K562 (cell line): Measurements from ENCODE around the gene TSPAN1. TPM values are rescaled to one million over a fixed set of nuclear protein-coding genes. Genes with fewer than 3 reads are reported as not detected.

Source experiments
- ATAC-seq: fragments of 200-7000 bp; cut with Tn5 transposase; 3 replicates; pipeline ENCODE4 v1.9.1; 2020; ENCODE audit warnings: moderate library complexity
- BruUV-seq: library from RNA; stranded (reverse); fragments of 400-500 nt; replicated peaks from 2 replicates; lab custom pipeline; 2021; lab: Mats Ljungman, UMichigan
- CTCF ChIA-PET: fragments of 300-600 bp; formaldehyde crosslinking; extraction: SDS; loops from one replicate; lab custom pipeline; 2021; ENCODE audit warnings: low intra/inter-chr PET ratio; lab: Yijun Ruan, JAX
- POLR2A ChIA-PET: fragments of 300-600, 350-650 bp; sonication (Branson Sonifier 250); formaldehyde crosslinking; extraction: SDS; loops from one replicate; lab custom pipeline; 2021; ENCODE audit warnings: antibody characterized with exemption, inconsistent platforms; lab: Yijun Ruan, JAX
- DNase-seq, 4 experiments: peaks; one replicate each; pipeline versions ENCODE4 v3.0.0 to v3.0.0-alpha.2; 2011 to 2018; ENCODE audit warnings: low spot score in 3 of 4, mixed read lengths in 3 of 4; ENCODE audit errors: extremely low read depth in 1 of 4
- FAIRE-seq: peaks from 2 replicates; lab custom pipeline; 2011; peaks lifted over from hg19 to GRCh38; lab: Jason Lieb, UNC
- H2AFZ ChIP-seq: 2 replicates; pipeline ENCODE4 v1.6.0; 2011; ENCODE audit warnings: low read depth, low read length, control low read depth, inconsistent platforms
- H3K27ac ChIP-seq: fragments of 200-600 bp; 3 replicates; pipeline ENCODE4 v1.8.0; 2011; ENCODE audit warnings: low read depth, mild to moderate bottlenecking, control low read depth, inconsistent platforms, low read length, moderate library complexity, mixed read lengths; ENCODE audit errors: extremely low read depth
- H3K27me3 ChIP-seq, 2 experiments: fragments of 300-600 bp in 1 of 2; 2 replicates in 1 of 2; 3 replicates in 1 of 2; pipeline versions ENCODE4 v1.6.0 to v1.8.0; 2011; ENCODE audit warnings: inconsistent platforms in 2 of 2, low read length in 2 of 2, mild to moderate bottlenecking in 1 of 2, mixed read lengths in 1 of 2, moderate library complexity in 1 of 2; ENCODE audit not compliant: control insufficient read depth in 2 of 2, insufficient read depth in 2 of 2
- H3K36me3 ChIP-seq: fragments of 300-600 bp; 3 replicates; pipeline ENCODE4 v1.8.0; 2011; ENCODE audit warnings: mild to moderate bottlenecking, low read length, inconsistent platforms; ENCODE audit not compliant: control insufficient read depth, insufficient read depth
- H3K4me1 ChIP-seq, 2 experiments: fragments of 200-600 bp in 1 of 2; replicated peaks in 1 of 2; 2 replicates in 1 of 2; 3 replicates in 1 of 2; pipeline versions ENCODE4 v1.5.1 to v1.8.0; 2011; ENCODE audit warnings: inconsistent platforms in 2 of 2, low read length in 2 of 2, mild to moderate bottlenecking in 1 of 2, mixed read lengths in 1 of 2, moderate library complexity in 1 of 2; ENCODE audit not compliant: control insufficient read depth in 2 of 2, insufficient read depth in 2 of 2
- H3K4me2 ChIP-seq: 2 replicates; pipeline ENCODE4 v1.6.1; 2011; ENCODE audit warnings: low read length, control low read depth, inconsistent platforms, mixed read lengths; ENCODE audit not compliant: insufficient read depth
- H3K4me3 ChIP-seq: fragments of 200-600 bp; sonication (generic), shearing (Covaris generic); 2 replicates; pipeline ENCODE4 v1.5.1; 2016; ENCODE audit warnings: control low read depth, inconsistent platforms
- H3K79me2 ChIP-seq: fragments of 200-600 bp; 3 replicates; pipeline ENCODE4 v1.8.0; 2011; ENCODE audit warnings: low read length, inconsistent platforms; ENCODE audit not compliant: control insufficient read depth, insufficient read depth
- H3K9ac ChIP-seq, 2 experiments: 2 replicates each; pipeline versions ENCODE4 v1.6.0 to v1.6.1; 2011; ENCODE audit warnings: low read depth in 2 of 2, low read length in 2 of 2, control low read depth in 1 of 2, inconsistent platforms in 1 of 2, mild to moderate bottlenecking in 1 of 2, mixed read lengths in 1 of 2; ENCODE audit not compliant: insufficient read depth in 1 of 2
- H3K9me1 ChIP-seq: one replicate; pipeline ENCODE4 v1.6.0; 2011; ENCODE audit warnings: inconsistent platforms, mild to moderate bottlenecking, low read length, moderate library complexity; ENCODE audit not compliant: control insufficient read depth, insufficient read depth
- H3K9me3 ChIP-seq: replicated peaks from 2 replicates; pipeline ENCODE4 v1.5.1; 2011; ENCODE audit warnings: low read depth, low read length, inconsistent platforms; ENCODE audit not compliant: control insufficient read depth, insufficient read depth
- H4K20me1 ChIP-seq: replicated peaks from 2 replicates; pipeline ENCODE4 v1.6.1; 2011; ENCODE audit warnings: low read length, inconsistent platforms, mixed read lengths; ENCODE audit not compliant: control insufficient read depth, insufficient read depth
- BACH1 ChIP-seq: fragments of 200-800 bp; sonication (Bioruptor generic); IDR thresholded peaks from 2 replicates; pipeline ENCODE4 v1.6.1; 2016; ENCODE audit warnings: missing genetic modification characterization, missing compliant biosample characterization
- CBFA2T3 ChIP-seq: fragments of 450-650 bp; IDR thresholded peaks from 2 replicates; pipeline ENCODE4 v1.6.1; 2017
- CCNT2 ChIP-seq: IDR thresholded peaks from 2 replicates; pipeline ENCODE4 v1.6.1; 2011; ENCODE audit warnings: borderline replicate concordance, low read depth, mild to moderate bottlenecking, moderate library complexity, mixed read lengths, low read length; ENCODE audit not compliant: insufficient read length; ENCODE audit errors: extremely low read depth
- CEBPB ChIP-seq: fragments of 450-650 bp; IDR thresholded peaks from 2 replicates; pipeline ENCODE4 v1.6.1; 2016; ENCODE audit warnings: missing genetic modification characterization, missing compliant biosample characterization
- DIDO1 ChIP-seq: fragments of 450-650 bp; IDR thresholded peaks from 2 replicates; pipeline ENCODE4 v1.6.1; 2016; ENCODE audit warnings: low read depth, missing biosample characterization, missing genetic modification characterization
- ETV1 ChIP-seq: fragments of 450-650 bp; conservative IDR thresholded peaks from 2 replicates; pipeline ENCODE4 v1.6.1; 2016; ENCODE audit warnings: missing genetic modification characterization, control low read depth, low read depth, missing compliant biosample characterization
- GABPB2 ChIP-seq: fragments of 250-450 bp; sonication (Bioruptor Pico); conservative IDR thresholded peaks from 2 replicates; pipeline ENCODE4 v1.5.1; 2021; ENCODE audit warnings: mild to moderate bottlenecking
- HDAC1 ChIP-seq, 2 experiments: fragments of 450-650 bp; IDR thresholded peaks; 2 replicates each; pipeline ENCODE4 v1.6.1; 2016 to 2017; ENCODE audit warnings: inconsistent platforms in 1 of 2, mild to moderate bottlenecking in 1 of 2, moderate library complexity in 1 of 2
- HLTF ChIP-seq: fragments of 450-650 bp; IDR thresholded peaks from 2 replicates; pipeline ENCODE4 v1.6.1; 2016
- KDM4B ChIP-seq, 2 experiments: fragments of 450-650 bp in 1 of 2; sonication (generic) in 1 of 2; IDR thresholded peaks; 2 replicates each; pipeline ENCODE4 v1.6.1; 2016 to 2017; ENCODE audit warnings: borderline replicate concordance in 2 of 2, antibody characterized with exemption in 1 of 2, low read depth in 1 of 2, mild to moderate bottlenecking in 1 of 2
- KDM5B ChIP-seq: fragments of 200-600 bp; sonication (generic); IDR thresholded peaks from 2 replicates; pipeline ENCODE4 v1.6.1; 2012; ENCODE audit warnings: low read depth, mild to moderate bottlenecking, moderate library complexity, low read length, control low read depth, inconsistent platforms; ENCODE audit not compliant: insufficient replicate concordance
- KLF13 ChIP-seq: fragments of 450-650 bp; IDR thresholded peaks from 2 replicates; pipeline ENCODE4 v1.6.1; 2016; ENCODE audit warnings: missing genetic modification characterization, low read depth, mild to moderate bottlenecking, missing compliant biosample characterization, moderate library complexity, borderline replicate concordance
- KLF16 ChIP-seq: IDR thresholded peaks from 2 replicates; pipeline ENCODE4 v1.6.1; 2016; ENCODE audit warnings: antibody characterized with exemption
- RAD51 ChIP-seq: fragments of 450-650 bp; IDR thresholded peaks from 2 replicates; pipeline ENCODE4 v1.7.1; 2016; ENCODE audit warnings: low read depth, mild to moderate bottlenecking, borderline replicate concordance
- SNRNP70 ChIP-seq: fragments of 200-400 bp; formaldehyde crosslinking; optimal IDR thresholded peaks from 2 replicates; pipeline ENCODE3; 2017; ENCODE audit warnings: low read depth, low read length
- TFE3 ChIP-seq: fragments of 450-650 bp; formaldehyde crosslinking; IDR thresholded peaks from 2 replicates; pipeline ENCODE4 v1.4.0; 2020; ENCODE audit warnings: mild to moderate bottlenecking, mixed read lengths
- ZNF316 ChIP-seq: fragments of 450-650 bp; IDR thresholded peaks from 2 replicates; pipeline ENCODE4 v1.6.1; 2016
- ZNF347 ChIP-seq: fragments of 450-650 bp; formaldehyde crosslinking; IDR thresholded peaks from 2 replicates; pipeline ENCODE4 v1.4.0; 2020; ENCODE audit warnings: low read depth, mild to moderate bottlenecking, moderate library complexity
- WGBS: fragments of 100-300 bp; shearing (Covaris generic); methylation state at CpG from one replicate; pipeline ENCODE4 v1.1.6; 2016; ENCODE audit warnings: low coverage, mixed read lengths; ENCODE audit not compliant: insufficient coverage; ENCODE audit errors: missing lambda C conversion rate; 5-methylcytosine and 5-hydroxymethylcytosine counted together
- in situ Hi-C: fragments of 300-500 bp; cut with MboI; formaldehyde crosslinking; loops from 4 replicates; pipeline ENCODE4 v1.15.0; 2018; ENCODE audit warnings: inconsistent platforms, mixed read lengths
- intact Hi-C: fragments of 100-400 bp; cut with micrococcal nuclease; formaldehyde crosslinking; loops from 2 replicates; pipeline ENCODE4 v1.14.2; 2022
- polyA plus RNA-seq, 8 experiments: library from polyadenylated mRNA; depleted of rRNA in 4 of 8; stranded (reverse) in 5 of 8; unstranded in 3 of 8; fragments of >200 nt; fragmentation: Nextera tagmentation in 2 of 8; fragmentation: Illumina TruSeq in 1 of 8; extraction: Ambion mirVana in 2 of 8; extraction: Trizol in 1 of 8; gene quantifications; 2 replicates each; pipeline versions ENCODE4 v1.2.1 to v1.2.3, GENCODE V29; 2011 to 2014; ENCODE audit warnings: inconsistent platforms in 1 of 8, missing spikeins in 1 of 8
- total RNA-seq, 7 experiments: library from RNA; depleted of rRNA in 6 of 7; stranded (reverse); fragments of >200 nt in 6 of 7; fragmentation: Illumina TruSeq in 2 of 7; extraction: Trizol in 2 of 7; gene quantifications; 2 replicates each; pipeline versions ENCODE4 v1.2.1 to v1.2.3, GENCODE V29; 2011 to 2021; ENCODE audit warnings: low replicate concordance in 1 of 7
- TF ChIP-seq, protein P1 (sequence below): fragments of 450-650 bp; formaldehyde crosslinking; IDR thresholded peaks from 2 replicates; pipeline ENCODE4 v1.4.0; 2022; ENCODE audit warnings: missing genetic modification characterization

The TSPAN1 gene
- total and polyA plus RNA-seq, 9 of the 15 experiments (the other 6 are each of a cell fraction or from before 2014, with no cell fraction given), result 0.58 TPM; not detected in 8

GRCh38 chr1:46224966-46225365 is 50.1 kb downstream of the TSPAN1 start:
- Histone ChIP-seq H3K4me1 (no peaks in the 10 kb centered on the region; a peak in 1 of 5 replicates), H4K20me1 (no peaks in the 10 kb centered on the region), H3K9me1 (no peaks in the 10 kb centered on the region), H3K27me3 (no peaks in the 10 kb centered on the region), H3K79me2 (no peaks in the 10 kb centered on the region), H3K9ac (no peak overlapping the region), H3K36me3 (no peaks in the 10 kb centered on the region), H2AFZ (no peak overlapping the region), H3K4me2 (no peak overlapping the region), H3K27ac (no peak overlapping the region), H3K9me3 (no peaks in the 10 kb centered on the region), H3K4me3 (no peak overlapping the region)
- CTCF ChIA-PET, result interaction anchor here (0.5 to 4.6 kb wide), 2 partner anchors 47 to 188 kb away, joined by 4 to 32 read pairs; no protein-coding TSS in a partner anchor
- ATAC-seq, result no peak
- no TSS peak for BruUV-seq
- FAIRE-seq, result no peak
- in situ Hi-C loops, result no loop called here
- WGBS, result 32% methylated on average over 4 of the region's 4 CpGs
- no peak for DNase-seq
- intact Hi-C loops, result loop anchor here (5.0 kb wide), 1 partner anchor 122 kb away; no protein-coding TSS in a partner anchor
- POLR2A ChIA-PET, result interaction anchor here (0.7 to 2.5 kb wide), 5 partner anchors 9 to 93 kb away, joined by 4 to 12 read pairs (median 6); partner anchors contain the start of genes PIK3R3 and RAD54L
- TF ChIP-seq KDM5B (no peak), KLF13 (tag) (no peak), ZNF347 (CRISPR knock-in tag) (no peak), CBFA2T3 (no peak), RAD51 (no peak), KLF16 (no peak), TFE3 (CRISPR knock-in tag) (no peak), KDM4B (IDR thresholded peaks at IDR 0.05; ENCODE audit: borderline replicate concordance in 2 of 2, low read depth in 1 of 2) (no peak), BACH1 (tag) (no peak), ZNF316 (no peak), ETV1 (tag) (no peak), DIDO1 (no peak), GABPB2 (no peak), HDAC1 (IDR thresholded peaks at IDR 0.05) (no peak), CEBPB (tag) (no peak), CCNT2 (no peak), SNRNP70 (no peak), HLTF (no peak)
- TF ChIP-seq, protein P1, sequence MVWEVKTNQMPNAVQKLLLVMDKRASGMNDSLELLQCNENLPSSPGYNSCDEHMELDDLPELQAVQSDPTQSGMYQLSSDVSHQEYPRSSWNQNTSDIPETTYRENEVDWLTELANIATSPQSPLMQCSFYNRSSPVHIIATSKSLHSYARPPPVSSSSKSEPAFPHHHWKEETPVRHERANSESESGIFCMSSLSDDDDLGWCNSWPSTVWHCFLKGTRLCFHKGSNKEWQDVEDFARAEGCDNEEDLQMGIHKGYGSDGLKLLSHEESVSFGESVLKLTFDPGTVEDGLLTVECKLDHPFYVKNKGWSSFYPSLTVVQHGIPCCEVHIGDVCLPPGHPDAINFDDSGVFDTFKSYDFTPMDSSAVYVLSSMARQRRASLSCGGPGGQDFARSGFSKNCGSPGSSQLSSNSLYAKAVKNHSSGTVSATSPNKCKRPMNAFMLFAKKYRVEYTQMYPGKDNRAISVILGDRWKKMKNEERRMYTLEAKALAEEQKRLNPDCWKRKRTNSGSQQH (CRISPR knock-in tag), result no peak
